ENCODE data around the gene IGSF22. TPM values are rescaled to one million over a fixed set of nuclear protein-coding genes. Genes with fewer than 3 reads are reported as not detected.

Gene IGSF22
- total RNA-seq, 4 donors from 2014 or later = 0.13 TPM; not detected in 3

- no peaks in the 10 kb centered on the region for H3K4me1 ChIP-seq
- 9 to 17% methylated on average over 1 to 3 of the region's 3 CpGs for WGBS, 2 donors (ENCODE audit: low coverage in 1 of 2)
- peaks cover 14% of the 10 kb centered on the region for H3K27me3 ChIP-seq
- no peak overlapping the region for H3K4me3 ChIP-seq
- ATAC-seq = no peak
- H3K9me3 ChIP-seq = no peaks in the 10 kb centered on the region
- TF ChIP-seq EP300 (IDR thresholded peaks at IDR 0.05) (no peak), POLR2AphosphoS5 (IDR thresholded peaks at IDR 0.05) (no peak), POLR2A (IDR thresholded peaks at IDR 0.05) (no peak), CTCF (IDR thresholded peaks at IDR 0.05) (no peak)
- no peaks in the 10 kb centered on the region for H3K36me3 ChIP-seq
- H3K27ac ChIP-seq = no peak overlapping the region
Observed at GRCh38 chr11:18757811-18758210, 31.8 kb upstream of the IGSF22 start.

GRCh38 chr11:18756889-18757288 lies 30.9 kb upstream of the IGSF22 start:
- no peak for ATAC-seq
- H3K4me3 ChIP-seq = no peak overlapping the region
- H3K9me3 ChIP-seq = no peaks in the 10 kb centered on the region
- H3K36me3 ChIP-seq = no peaks in the 10 kb centered on the region
- 77 to 81% methylated on average over 2 of the region's 2 CpGs for WGBS, 2 donors (ENCODE audit: low coverage in 1 of 2)
- no peak for TF ChIP-seq CTCF (IDR thresholded peaks at IDR 0.05)
- no peak for TF ChIP-seq EP300 (IDR thresholded peaks at IDR 0.05)
- no peak for TF ChIP-seq POLR2AphosphoS5 (IDR thresholded peaks at IDR 0.05)
- TF ChIP-seq POLR2A (IDR thresholded peaks at IDR 0.05) = no peak
- H3K27ac ChIP-seq = no peak overlapping the region
- H3K27me3 ChIP-seq = peaks cover 14% of the 10 kb centered on the region
- H3K4me1 ChIP-seq = no peaks in the 10 kb centered on the region

GRCh38 chr11:18754308-18754707 lies 28.3 kb upstream of the IGSF22 start:
- WGBS, 2 donors (ENCODE audit: low coverage in 1 of 2) = 0 to 36% methylated on average over 1 to 2 of the region's 5 CpGs
- Histone ChIP-seq H3K4me1 (no peaks in the 10 kb centered on the region), H3K9me3 (no peaks in the 10 kb centered on the region), H3K36me3 (no peaks in the 10 kb centered on the region), H3K27me3 (peaks cover 14% of the 10 kb centered on the region), H3K4me3 (no peak overlapping the region), H3K27ac (no peak overlapping the region)
- ATAC-seq = no peak
- no peak for TF ChIP-seq POLR2AphosphoS5 (IDR thresholded peaks at IDR 0.05)
- TF ChIP-seq EP300 (IDR thresholded peaks at IDR 0.05) = no peak
- TF ChIP-seq POLR2A (IDR thresholded peaks at IDR 0.05) = no peak
- no peak for TF ChIP-seq CTCF (IDR thresholded peaks at IDR 0.05)

GRCh38 chr11:18752502-18752901 lies 26.5 kb upstream of the IGSF22 start:
- Histone ChIP-seq H3K27me3 (peaks cover 14% of the 10 kb centered on the region), H3K27ac (no peak overlapping the region), H3K4me3 (no peak overlapping the region), H3K36me3 (no peaks in the 10 kb centered on the region), H3K9me3 (no peaks in the 10 kb centered on the region), H3K4me1 (no peaks in the 10 kb centered on the region)
- WGBS, 2 donors (ENCODE audit: low coverage in 1 of 2) = 47% methylated on average over 3 of the region's 3 CpGs; no CpG with 5 or more reads in 1 of the 2 donors
- TF ChIP-seq POLR2A (IDR thresholded peaks at IDR 0.05) (no peak), POLR2AphosphoS5 (IDR thresholded peaks at IDR 0.05) (no peak), EP300 (IDR thresholded peaks at IDR 0.05) (no peak), CTCF (IDR thresholded peaks at IDR 0.05) (no peak)
- no peak for ATAC-seq

GRCh38 chr11:18750944-18751343 lies 25.0 kb upstream of the IGSF22 start:
- ATAC-seq = no peak
- peaks cover 9% of the 10 kb centered on the region for H3K27me3 ChIP-seq
- 58 to 75% methylated on average over 2 of the region's 3 CpGs for WGBS, 2 donors (ENCODE audit: low coverage in 1 of 2)
- H3K27ac ChIP-seq = no peak overlapping the region
- no peaks in the 10 kb centered on the region for H3K36me3 ChIP-seq
- H3K4me3 ChIP-seq = no peak overlapping the region
- TF ChIP-seq POLR2A (IDR thresholded peaks at IDR 0.05) = no peak
- TF ChIP-seq CTCF (IDR thresholded peaks at IDR 0.05) = no peak
- TF ChIP-seq POLR2AphosphoS5 (IDR thresholded peaks at IDR 0.05) = no peak
- TF ChIP-seq EP300 (IDR thresholded peaks at IDR 0.05) = no peak
- no peaks in the 10 kb centered on the region for H3K4me1 ChIP-seq
- H3K9me3 ChIP-seq = no peaks in the 10 kb centered on the region

Data from gastroesophageal sphincter (tissue), 4 donors.